LNCAP (cell line): ENCODE measurements around the gene CAMK4.

Source experiments
- TF ChIP-seq, protein P1 (sequence below): fragments of 450-650 bp; IDR thresholded peaks from 2 replicates; pipeline ENCODE4 v1.5.1; 2017; ENCODE audit warnings: mild to moderate bottlenecking

The CAMK4 gene

GRCh38 chr5:111377306-111377705 lies 153.1 kb downstream of the CAMK4 start:
- TF ChIP-seq, protein P1, sequence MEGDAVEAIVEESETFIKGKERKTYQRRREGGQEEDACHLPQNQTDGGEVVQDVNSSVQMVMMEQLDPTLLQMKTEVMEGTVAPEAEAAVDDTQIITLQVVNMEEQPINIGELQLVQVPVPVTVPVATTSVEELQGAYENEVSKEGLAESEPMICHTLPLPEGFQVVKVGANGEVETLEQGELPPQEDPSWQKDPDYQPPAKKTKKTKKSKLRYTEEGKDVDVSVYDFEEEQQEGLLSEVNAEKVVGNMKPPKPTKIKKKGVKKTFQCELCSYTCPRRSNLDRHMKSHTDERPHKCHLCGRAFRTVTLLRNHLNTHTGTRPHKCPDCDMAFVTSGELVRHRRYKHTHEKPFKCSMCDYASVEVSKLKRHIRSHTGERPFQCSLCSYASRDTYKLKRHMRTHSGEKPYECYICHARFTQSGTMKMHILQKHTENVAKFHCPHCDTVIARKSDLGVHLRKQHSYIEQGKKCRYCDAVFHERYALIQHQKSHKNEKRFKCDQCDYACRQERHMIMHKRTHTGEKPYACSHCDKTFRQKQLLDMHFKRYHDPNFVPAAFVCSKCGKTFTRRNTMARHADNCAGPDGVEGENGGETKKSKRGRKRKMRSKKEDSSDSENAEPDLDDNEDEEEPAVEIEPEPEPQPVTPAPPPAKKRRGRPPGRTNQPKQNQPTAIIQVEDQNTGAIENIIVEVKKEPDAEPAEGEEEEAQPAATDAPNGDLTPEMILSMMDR, result no peak

- TF ChIP-seq, protein P1, result no peak
Measured at GRCh38 chr5:111379391-111379816, 155.2 kb downstream of the CAMK4 start.

GRCh38 chr5:111383288-111383970 lies 159.2 kb downstream of the CAMK4 start:
- TF ChIP-seq, protein P1, result no peak

DNA sequence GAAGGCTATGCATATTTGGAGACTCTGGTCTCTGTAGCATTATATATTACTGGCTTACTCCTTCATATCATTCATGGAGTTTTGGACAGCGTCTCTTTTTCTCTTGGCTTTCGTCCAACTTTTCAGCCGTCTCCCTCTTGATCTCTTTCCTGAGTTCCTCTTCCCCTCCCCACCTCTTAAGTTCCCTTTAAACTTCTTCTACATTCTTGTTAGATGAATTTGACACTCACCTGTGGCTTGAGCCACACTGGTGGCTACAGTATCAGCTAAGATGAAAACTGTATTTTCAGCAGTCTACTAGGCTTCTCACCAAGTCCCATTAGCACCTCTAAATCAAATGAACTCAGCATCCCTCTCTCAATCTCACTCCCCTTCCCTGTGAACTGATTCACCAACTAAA lies 160.0 kb downstream of the CAMK4 start:
- TF ChIP-seq, protein P1, result no peak

DNA sequence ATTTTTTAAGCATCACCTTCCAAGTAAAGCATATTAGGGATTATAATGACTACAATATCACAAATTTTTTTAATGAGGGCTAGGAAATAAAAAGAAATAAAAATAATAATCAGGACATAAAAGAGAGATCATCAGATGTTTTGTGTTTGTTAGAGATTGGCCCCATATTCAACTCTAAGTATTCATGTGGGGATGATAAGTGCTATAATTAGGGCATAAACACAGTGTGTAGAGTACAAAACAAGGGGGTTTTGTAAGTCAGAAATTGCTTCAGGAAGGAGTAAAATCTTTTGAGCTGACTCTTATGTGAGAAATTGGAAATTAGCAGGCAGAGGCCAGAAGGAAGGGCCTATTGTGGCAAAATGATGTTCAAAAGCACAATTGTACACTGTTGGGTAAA lies 160.9 kb downstream of the CAMK4 start:
- TF ChIP-seq, protein P1, result no peak

DNA sequence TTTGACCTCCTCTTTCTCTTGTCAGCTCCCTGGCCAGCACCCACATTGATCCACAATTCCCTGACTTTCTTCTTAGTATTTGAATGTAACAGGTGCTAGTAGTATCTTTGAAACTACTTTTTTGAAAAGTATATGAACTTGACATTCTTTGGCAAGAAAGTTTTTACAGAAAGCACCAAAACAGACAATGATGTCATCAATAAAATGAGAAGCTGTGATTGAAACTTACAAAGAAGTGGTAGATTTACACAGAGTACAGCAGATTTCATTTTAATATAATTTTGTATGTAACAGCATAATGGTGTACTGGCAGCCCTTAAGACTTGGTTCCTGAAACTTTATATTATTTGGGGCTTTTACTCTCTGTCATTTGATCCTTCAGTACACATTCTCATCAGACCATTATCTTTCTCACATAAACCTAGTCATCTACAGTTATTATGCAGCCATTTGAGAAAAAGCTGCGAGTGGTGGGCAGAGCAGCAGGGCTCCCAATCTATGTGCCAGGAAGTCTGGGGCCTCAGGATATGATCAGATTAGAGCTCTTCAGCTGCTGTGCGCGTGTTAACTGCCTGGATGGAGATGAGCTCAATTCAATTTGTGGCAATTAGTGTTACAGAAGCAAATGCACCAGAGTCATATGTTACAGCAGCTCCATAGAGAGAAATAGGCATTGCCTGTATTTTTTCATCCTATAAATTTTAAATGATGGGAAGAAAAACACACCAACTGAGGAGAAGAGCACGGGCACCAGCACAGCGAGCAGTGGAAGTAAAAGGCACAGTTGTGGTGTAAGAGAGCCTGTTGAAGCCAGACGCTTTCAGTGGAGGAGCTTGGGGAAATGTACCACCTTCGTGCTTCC lies 162.0 kb downstream of the CAMK4 start:
- TF ChIP-seq, protein P1, result no peak

GRCh38 chr5:111386832-111387162 lies 162.6 kb downstream of the CAMK4 start:
- TF ChIP-seq, protein P1, result no peak
